Neutrophil (primary cell): ENCODE measurements around the gene PAMR1.

Source experiments
- H3K27ac ChIP-seq: fragments of 200-600 bp; sonication (generic); 2 replicates; pipeline ENCODE4 v1.5.1; 2016; ENCODE audit warnings: mild to moderate bottlenecking, moderate library complexity
- H3K27me3 ChIP-seq: fragments of 200-600 bp; sonication (generic); 2 replicates; pipeline ENCODE4 v1.6.0; 2016; ENCODE audit warnings: mild to moderate bottlenecking
- H3K36me3 ChIP-seq: fragments of 200-600 bp; sonication (generic); 2 replicates; pipeline ENCODE4 v1.5.1; 2017
- H3K4me1 ChIP-seq, 2 experiments: fragments of 200-600 bp in 1 of 2; sonication (generic) in 1 of 2; 1 replicate in 1 of 2; 2 replicates in 1 of 2; pipeline versions ENCODE4 v1.5.1 to v1.6.1; 2013 to 2016; ENCODE audit warnings: low read depth in 1 of 2, low read length in 1 of 2, mild to moderate bottlenecking in 1 of 2, moderate library complexity in 1 of 2; ENCODE audit not compliant: control insufficient read depth in 1 of 2, insufficient read depth in 1 of 2
- H3K4me3 ChIP-seq, 2 experiments: fragments of 200-600 bp in 1 of 2; sonication (generic) in 1 of 2; 1 replicate in 1 of 2; 2 replicates in 1 of 2; pipeline ENCODE4 v1.5.1; 2013 to 2016; ENCODE audit warnings: low read depth in 1 of 2, low read length in 1 of 2, mild to moderate bottlenecking in 1 of 2, moderate library complexity in 1 of 2
- H3K9me3 ChIP-seq: fragments of 200-600 bp; sonication (generic); 2 replicates; pipeline ENCODE4 v1.5.1; 2016
- TF ChIP-seq, protein P1 (sequence below): fragments of 200-600 bp; sonication (generic); IDR thresholded peaks from 2 replicates; pipeline ENCODE4 v1.5.1; 2016; ENCODE audit warnings: antibody characterized with exemption

Gene PAMR1

GRCh38 chr11:35486934-35487333, 38.5 kb downstream of the PAMR1 start:
- Histone ChIP-seq H3K9me3 (no peaks in the 10 kb centered on the region), H3K4me1 (no peaks in the 10 kb centered on the region), H3K4me3 (no peak overlapping the region), H3K27me3 (peaks cover 47% of the 10 kb centered on the region), H3K36me3 (no peaks in the 10 kb centered on the region), H3K27ac (no peak overlapping the region)
- TF ChIP-seq, protein P1, sequence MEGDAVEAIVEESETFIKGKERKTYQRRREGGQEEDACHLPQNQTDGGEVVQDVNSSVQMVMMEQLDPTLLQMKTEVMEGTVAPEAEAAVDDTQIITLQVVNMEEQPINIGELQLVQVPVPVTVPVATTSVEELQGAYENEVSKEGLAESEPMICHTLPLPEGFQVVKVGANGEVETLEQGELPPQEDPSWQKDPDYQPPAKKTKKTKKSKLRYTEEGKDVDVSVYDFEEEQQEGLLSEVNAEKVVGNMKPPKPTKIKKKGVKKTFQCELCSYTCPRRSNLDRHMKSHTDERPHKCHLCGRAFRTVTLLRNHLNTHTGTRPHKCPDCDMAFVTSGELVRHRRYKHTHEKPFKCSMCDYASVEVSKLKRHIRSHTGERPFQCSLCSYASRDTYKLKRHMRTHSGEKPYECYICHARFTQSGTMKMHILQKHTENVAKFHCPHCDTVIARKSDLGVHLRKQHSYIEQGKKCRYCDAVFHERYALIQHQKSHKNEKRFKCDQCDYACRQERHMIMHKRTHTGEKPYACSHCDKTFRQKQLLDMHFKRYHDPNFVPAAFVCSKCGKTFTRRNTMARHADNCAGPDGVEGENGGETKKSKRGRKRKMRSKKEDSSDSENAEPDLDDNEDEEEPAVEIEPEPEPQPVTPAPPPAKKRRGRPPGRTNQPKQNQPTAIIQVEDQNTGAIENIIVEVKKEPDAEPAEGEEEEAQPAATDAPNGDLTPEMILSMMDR: no peak

- no peaks in the 10 kb centered on the region for H3K9me3 ChIP-seq
- no peak overlapping the region for H3K27ac ChIP-seq
- TF ChIP-seq, protein P1: no peak
- H3K27me3 ChIP-seq: peaks cover 43% of the 10 kb centered on the region
- H3K4me3 ChIP-seq: no peak overlapping the region
- H3K36me3 ChIP-seq: no peaks in the 10 kb centered on the region
- H3K4me1 ChIP-seq: no peaks in the 10 kb centered on the region
Measured at GRCh38 chr11:35486446-35486845, 39.0 kb downstream of the PAMR1 start.

- Histone ChIP-seq H3K9me3 (no peaks in the 10 kb centered on the region), H3K27ac (no peak overlapping the region), H3K27me3 (peaks cover 43% of the 10 kb centered on the region), H3K36me3 (no peaks in the 10 kb centered on the region), H3K4me3 (no peak overlapping the region), H3K4me1 (no peaks in the 10 kb centered on the region)
- TF ChIP-seq, protein P1: peak; percentile 73
Measured at GRCh38 chr11:35485656-35486322, 39.6 kb downstream of the PAMR1 start.

DNA sequence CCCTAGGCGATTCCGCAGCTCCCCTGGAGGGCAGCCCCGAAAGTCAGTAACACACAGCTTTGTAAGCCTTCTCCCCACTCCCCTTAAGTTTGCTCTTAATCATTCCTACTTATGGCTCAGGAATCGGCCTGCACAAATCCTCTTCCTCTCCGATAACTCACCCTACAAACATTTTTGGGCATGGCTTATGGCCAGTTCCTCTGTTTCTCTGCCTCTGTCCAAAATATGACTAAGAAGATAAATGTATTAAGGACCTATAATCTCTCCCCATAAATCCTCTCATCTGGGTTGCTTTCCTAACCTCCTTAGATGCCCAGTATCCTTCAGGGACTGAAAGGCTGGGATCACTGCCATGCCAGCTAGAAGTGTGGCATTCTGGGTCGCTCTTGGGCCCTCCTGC, 41.0 kb downstream of the PAMR1 start:
- Histone ChIP-seq H3K27me3 (peaks cover 47% of the 10 kb centered on the region), H3K36me3 (no peaks in the 10 kb centered on the region), H3K4me3 (no peak overlapping the region), H3K4me1 (no peaks in the 10 kb centered on the region), H3K9me3 (no peaks in the 10 kb centered on the region), H3K27ac (no peak overlapping the region)
- TF ChIP-seq, protein P1: no peak

DNA sequence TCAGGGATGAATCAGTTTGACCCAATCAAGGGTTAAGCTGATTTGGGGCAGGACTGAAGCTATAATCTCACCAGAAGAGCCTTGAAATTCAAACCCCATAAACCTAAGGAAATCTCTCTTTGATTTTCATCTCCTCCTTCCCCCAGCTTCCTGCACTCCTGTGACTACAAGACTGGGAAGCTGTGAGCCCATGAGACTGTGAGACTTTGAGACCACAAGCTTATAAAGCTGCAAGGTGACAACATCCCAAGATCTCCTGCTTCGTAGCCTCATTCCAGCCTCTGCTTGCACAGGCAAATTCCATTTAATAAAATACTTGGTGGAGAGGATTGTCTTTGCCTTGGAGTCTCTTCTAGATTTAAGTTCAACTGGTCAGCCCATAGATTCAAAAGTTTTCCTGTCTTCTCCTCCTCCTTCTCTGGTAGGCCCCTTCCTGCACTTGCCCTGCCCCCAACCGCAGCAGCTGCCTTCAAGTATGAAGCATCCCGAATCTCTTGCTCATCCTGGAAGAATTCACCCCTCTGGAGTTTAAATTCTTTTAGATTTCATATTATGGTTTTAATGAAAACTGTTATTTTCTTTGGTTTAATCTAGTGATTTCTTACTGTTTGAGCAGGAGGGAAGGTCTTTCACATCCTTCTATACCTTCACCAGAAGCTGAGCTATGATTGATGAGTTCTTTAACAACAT, 42.1 kb downstream of the PAMR1 start:
- H3K27ac ChIP-seq: no peak overlapping the region
- H3K4me1 ChIP-seq: no peaks in the 10 kb centered on the region
- H3K4me3 ChIP-seq: no peak overlapping the region
- H3K27me3 ChIP-seq: peaks cover 56% of the 10 kb centered on the region
- no peaks in the 10 kb centered on the region for H3K36me3 ChIP-seq
- H3K9me3 ChIP-seq: no peaks in the 10 kb centered on the region
- TF ChIP-seq, protein P1: no peak
